HepG2 (cell line): ENCODE data around the gene SLX9. TPM values are rescaled to one million over a fixed set of nuclear protein-coding genes. Genes with fewer than 3 reads are reported as not detected.

Experiments used
- FOSL2 ChIP-seq: sonication (generic); formaldehyde crosslinking; IDR thresholded peaks from 2 replicates; pipeline ENCODE4 v1.4.0; 2020; ENCODE audit warnings: missing genetic modification reagents
- HMGXB4 ChIP-seq, 2 experiments: sonication (generic) in 1 of 2; formaldehyde crosslinking in 1 of 2; IDR thresholded peaks; 2 replicates each; pipeline versions ENCODE4 v1.4.0 to v1.6.1; 2018 to 2020; ENCODE audit warnings: missing genetic modification reagents in 2 of 2, borderline replicate concordance in 1 of 2, low read depth in 1 of 2, mild to moderate bottlenecking in 1 of 2, missing biosample characterization in 1 of 2
- HNRNPK ChIP-seq: fragments of 200-400 bp; formaldehyde crosslinking; IDR thresholded peaks from 2 replicates; pipeline ENCODE4 v1.6.1; 2018; ENCODE audit warnings: low read length, low read depth, moderate library complexity, mild to moderate bottlenecking; ENCODE audit not compliant: poor library complexity, severe bottlenecking
- MBD4 ChIP-seq: IDR thresholded peaks from 2 replicates; pipeline ENCODE4 v1.6.1; 2012; ENCODE audit warnings: low read length, inconsistent platforms, borderline replicate concordance
- PATZ1 ChIP-seq: sonication (generic); formaldehyde crosslinking; IDR thresholded peaks from 2 replicates; pipeline ENCODE4 v1.4.0; 2020; ENCODE audit warnings: missing genetic modification reagents
- PHB2 ChIP-seq: fragments of 450-650 bp; IDR thresholded peaks from 2 replicates; pipeline ENCODE4 v1.6.1; 2018; ENCODE audit not compliant: partially characterized antibody
- PHF21A ChIP-seq: sonication (generic); formaldehyde crosslinking; IDR thresholded peaks from 2 replicates; pipeline ENCODE4 v1.5.0; 2020; ENCODE audit warnings: mild to moderate bottlenecking, missing genetic modification reagents
- POLR2G ChIP-seq: fragments of 200-400 bp; formaldehyde crosslinking; IDR thresholded peaks from 2 replicates; pipeline ENCODE4 v1.6.1; 2018; ENCODE audit warnings: mild to moderate bottlenecking, low read depth, low read length, moderate library complexity
- PRMT3 ChIP-seq: sonication (generic); formaldehyde crosslinking; IDR thresholded peaks from 2 replicates; pipeline ENCODE4 v1.8.1; 2022; ENCODE audit warnings: low read depth, mild to moderate bottlenecking, moderate library complexity, missing genetic modification reagents, borderline replicate concordance
- RARA ChIP-seq: IDR thresholded peaks from 2 replicates; pipeline ENCODE4 v1.6.1; 2016; ENCODE audit warnings: missing genetic modification reagents, missing compliant biosample characterization
- RXRB ChIP-seq: IDR thresholded peaks from 2 replicates; pipeline ENCODE4 v1.6.1; 2016; ENCODE audit warnings: borderline replicate concordance, missing genetic modification reagents, missing compliant biosample characterization
- SKIL ChIP-seq: sonication (generic); formaldehyde crosslinking; IDR thresholded peaks from 2 replicates; pipeline ENCODE4 v1.8.0; 2022; ENCODE audit warnings: missing genetic modification reagents, mild to moderate bottlenecking, moderate library complexity, borderline replicate concordance
- SPEN ChIP-seq: sonication (generic); formaldehyde crosslinking; IDR thresholded peaks from 2 replicates; pipeline ENCODE4 v1.5.1; 2020; ENCODE audit warnings: low read depth, mild to moderate bottlenecking, missing genetic modification reagents
- SRSF9 ChIP-seq: fragments of 200-400 bp; formaldehyde crosslinking; IDR thresholded peaks from 2 replicates; pipeline ENCODE4 v1.6.1; 2018; ENCODE audit warnings: borderline replicate concordance, mild to moderate bottlenecking, low read depth, low read length; ENCODE audit not compliant: insufficient read depth, poor library complexity, severe bottlenecking
- ZFX ChIP-seq: sonication (generic); formaldehyde crosslinking; IDR thresholded peaks from 2 replicates; pipeline ENCODE4 v1.4.0; 2020; ENCODE audit warnings: mild to moderate bottlenecking, low read depth, missing genetic modification reagents, moderate library complexity
- ZNF263 ChIP-seq: sonication (generic); formaldehyde crosslinking; IDR thresholded peaks from 2 replicates; pipeline ENCODE4 v1.4.0; 2020; ENCODE audit warnings: missing genetic modification reagents
- ZNF362 ChIP-seq: sonication (generic); formaldehyde crosslinking; IDR thresholded peaks from 2 replicates; pipeline ENCODE4 v1.4.0; 2020; ENCODE audit warnings: missing genetic modification reagents, mild to moderate bottlenecking, borderline replicate concordance
- ZNF615 ChIP-seq: sonication (generic); formaldehyde crosslinking; IDR thresholded peaks from 2 replicates; pipeline ENCODE4 v1.5.0; 2020; ENCODE audit warnings: mild to moderate bottlenecking, missing genetic modification reagents, borderline replicate concordance
- polyA plus RNA-seq, 8 experiments: library from polyadenylated mRNA; depleted of rRNA in 3 of 8; stranded (reverse) in 7 of 8; unstranded in 1 of 8; fragments of >200 nt; fragmentation: Illumina TruSeq in 4 of 8; extraction: Trizol in 4 of 8; gene quantifications; 2 replicates each; pipeline versions ENCODE4 v1.2.1 to v1.2.3, GENCODE V29; 2011 to 2016; ENCODE audit warnings: low read depth in 4 of 8, missing spikeins in 1 of 8, mixed read lengths in 1 of 8; ENCODE audit not compliant: insufficient read depth in 1 of 8
- total RNA-seq, 5 experiments: library from RNA; depleted of rRNA; stranded (reverse); fragments of >200 nt; fragmentation: Illumina TruSeq; extraction: Trizol; gene quantifications; 2 replicates each; pipeline ENCODE4 v1.2.3, GENCODE V29; 2016; ENCODE audit warnings: low read depth in 1 of 5

Gene SLX9
- total and polyA plus RNA-seq, 2 of the 13 experiments (the other 11 are each of a cell fraction or from before 2014, with no cell fraction given): 21.0 to 47.1 TPM

DNA sequence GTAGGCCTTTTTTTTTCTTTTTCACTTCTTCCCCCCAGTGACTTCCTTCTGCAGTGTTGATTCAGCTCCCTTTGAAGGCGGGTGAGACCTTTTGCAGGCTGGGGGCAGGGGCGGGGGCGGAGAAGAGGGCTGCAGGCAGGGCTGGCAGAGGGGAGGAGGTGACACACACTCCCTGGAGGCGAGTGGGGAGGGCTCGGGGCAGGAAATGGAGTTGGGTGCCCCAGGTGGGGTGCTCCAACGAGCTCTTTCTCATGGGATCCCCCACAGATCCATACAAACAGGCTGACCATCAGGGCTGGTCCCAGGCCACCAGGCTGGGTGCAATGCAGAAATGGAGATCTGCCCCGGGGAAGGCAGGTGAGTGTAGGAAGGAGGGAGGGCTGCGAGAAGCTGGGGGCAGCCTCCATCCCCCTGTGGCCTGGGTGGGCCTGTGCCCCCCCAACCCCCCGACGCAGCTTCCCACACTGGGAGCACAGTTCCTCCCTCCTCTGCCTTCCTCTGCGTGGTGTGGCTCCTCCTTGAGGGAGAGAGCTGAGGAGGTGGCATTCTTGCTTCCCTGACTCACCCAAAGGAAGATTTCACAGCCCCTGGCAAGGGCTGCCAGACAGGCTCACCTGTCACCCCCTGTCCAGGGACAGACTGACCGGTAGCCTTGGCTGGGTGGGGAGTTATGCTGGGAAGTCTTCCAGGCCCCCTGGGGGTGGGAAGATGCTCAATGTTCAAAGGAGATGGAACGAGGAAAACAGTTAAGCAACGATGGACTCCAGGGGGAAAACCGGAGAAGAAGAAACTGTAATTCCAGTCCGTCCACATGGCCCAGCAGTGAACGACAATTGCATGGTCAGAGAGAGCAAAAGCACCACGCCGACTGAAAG is 12.0 kb upstream of the SLX9 start (continued):
- TF ChIP-seq HMGXB4 (CRISPR knock-in tag; IDR thresholded peaks at IDR 0.05; ENCODE audit: borderline replicate concordance in 1 of 2, low read depth in 1 of 2) (no peak), SPEN (no peak), PATZ1 (CRISPR knock-in tag) (peak; percentile 79), ZNF362 (CRISPR knock-in tag) (peak; percentile 49; the same call in 1 of the 2 replicates), SRSF9 (no peak), RXRB (CRISPR knock-in tag) (0 out of 2 replicates have a peak, but pooled peaks have one; percentile 13), POLR2G (no peak), RARA (CRISPR knock-in tag) (peak; percentile 42; the same call in 1 of the 2 replicates), PHB2 (no peak), ZFX (CRISPR knock-in tag) (0 out of 2 replicates have a peak, but pooled peaks have one; percentile 4), SKIL (CRISPR knock-in tag) (0 out of 2 replicates have a peak, but pooled peaks have one; percentile 19), FOSL2 (CRISPR knock-in tag) (no peak), ZNF263 (peak; percentile 74), PHF21A (CRISPR knock-in tag) (0 out of 2 replicates have a peak, but pooled peaks have one; percentile 17), MBD4 (no peak), PRMT3 (CRISPR knock-in tag) (no peak), ZNF615 (no peak), HNRNPK (no peak)
